H1 (cell line): Measurements from ENCODE around the gene PRUNE1. TPM values are rescaled to one million over a fixed set of nuclear protein-coding genes. Genes with fewer than 3 reads are reported as not detected.

Source experiments
- CTCF ChIA-PET: fragments of 300-600 bp; sonication (Branson Sonifier 250); formaldehyde crosslinking; loops from one replicate; lab custom pipeline; 2021; ENCODE audit not compliant: partially characterized antibody; lab: Charles Lee
- POLR2A ChIA-PET: fragments of 300-600 bp; sonication (Branson Sonifier 250); formaldehyde crosslinking; loops from one replicate; lab custom pipeline; 2021; ENCODE audit warnings: inconsistent platforms; ENCODE audit not compliant: partially characterized antibody; lab: Charles Lee
- DNase-seq, 2 experiments: peaks; one replicate each; pipeline versions ENCODE4 v3.0.0 to v3.0.0-alpha.2; 2010 to 2022; ENCODE audit warnings: low spot score in 2 of 2, low read depth in 1 of 2, mixed read lengths in 1 of 2
- FAIRE-seq: peaks from 2 replicates; lab custom pipeline; 2011; peaks lifted over from hg19 to GRCh38; lab: Jason Lieb, UNC
- H2AFZ ChIP-seq: 2 replicates; pipeline ENCODE4 v1.8.1; 2012; ENCODE audit warnings: low read length, inconsistent platforms
- H2AK5ac ChIP-seq: 2 replicates; pipeline ENCODE4 v1.6.1; 2013; ENCODE audit warnings: low read depth, low read length
- H2BK120ac ChIP-seq: replicated peaks from 2 replicates; pipeline ENCODE3; 2013; ENCODE audit warnings: low read depth, low read length, inconsistent platforms
- H2BK12ac ChIP-seq: 2 replicates; pipeline ENCODE4 v1.6.1; 2013; ENCODE audit warnings: low read depth, low read length
- H2BK15ac ChIP-seq: 2 replicates; pipeline ENCODE4 v1.6.1; 2013; ENCODE audit warnings: low read length
- H2BK20ac ChIP-seq: 2 replicates; pipeline ENCODE4 v1.6.1; 2013; ENCODE audit warnings: low read length
- H2BK5ac ChIP-seq: 2 replicates; pipeline ENCODE4 v1.6.1; 2013; ENCODE audit warnings: low read depth, low read length
- H3K14ac ChIP-seq: 2 replicates; pipeline ENCODE4 v1.6.1; 2013; ENCODE audit warnings: inconsistent platforms; ENCODE audit not compliant: insufficient read length
- H3K18ac ChIP-seq: 2 replicates; pipeline ENCODE4 v1.6.1; 2013; ENCODE audit warnings: low read length; ENCODE audit errors: extremely low read depth
- H3K23ac ChIP-seq: 2 replicates; pipeline ENCODE4 v1.6.1; 2013; ENCODE audit warnings: inconsistent platforms; ENCODE audit not compliant: insufficient read length
- H3K23me2 ChIP-seq: 2 replicates; pipeline ENCODE4 v1.6.1; 2013; ENCODE audit warnings: low read depth, low read length
- H3K27ac ChIP-seq: 2 replicates; pipeline ENCODE4 v1.6.1; 2011; ENCODE audit warnings: low read depth, low read length, inconsistent platforms
- H3K27me3 ChIP-seq, 4 experiments: replicated peaks in 1 of 4; 1 replicate in 1 of 4; 2 replicates in 3 of 4; pipeline versions ENCODE4 v1.6.1 to v1.8.1; 2011 to 2013; ENCODE audit warnings: low read length in 3 of 4, mild to moderate bottlenecking in 3 of 4, inconsistent platforms in 2 of 4, mixed read lengths in 2 of 4, moderate library complexity in 1 of 4; ENCODE audit not compliant: control insufficient read depth in 3 of 4, insufficient read depth in 3 of 4; ENCODE audit errors: extremely low read depth in 1 of 4
- H3K36me3 ChIP-seq, 4 experiments: 2 replicates each; pipeline versions ENCODE4 v1.6.1 to v1.8.1; 2011 to 2013; ENCODE audit warnings: mild to moderate bottlenecking in 4 of 4, low read length in 3 of 4, moderate library complexity in 2 of 4, control low read depth in 1 of 4, inconsistent platforms in 1 of 4; ENCODE audit not compliant: insufficient read depth in 4 of 4, control insufficient read depth in 2 of 4
- H3K4ac ChIP-seq: replicated peaks from 2 replicates; pipeline ENCODE3; 2013; ENCODE audit warnings: low read length, low read depth, mixed read lengths, inconsistent platforms; ENCODE audit not compliant: insufficient read length
- H3K4me1 ChIP-seq, 4 experiments: replicated peaks in 1 of 4; 1 replicate in 1 of 4; 2 replicates in 3 of 4; pipeline versions ENCODE4 v1.6.1 to v1.8.1; 2011 to 2013; ENCODE audit warnings: low read length in 3 of 4, inconsistent platforms in 2 of 4, mixed read lengths in 1 of 4; ENCODE audit not compliant: insufficient read depth in 4 of 4, control insufficient read depth in 3 of 4
- H3K4me2 ChIP-seq, 2 experiments: 2 replicates each; pipeline versions ENCODE4 v1.6.1 to v1.8.1; 2011 to 2013; ENCODE audit warnings: low read depth in 2 of 2, low read length in 2 of 2, control low read depth in 1 of 2, inconsistent platforms in 1 of 2, mild to moderate bottlenecking in 1 of 2; ENCODE audit not compliant: insufficient read depth in 1 of 2
- H3K4me3 ChIP-seq, 4 experiments: fragments of 200-600, 300-600 bp in 1 of 4; sonication (generic), shearing (Covaris generic), sonication (Bioruptor Twin) in 1 of 4; 2 replicates each; pipeline versions ENCODE4 v1.5.1 to v1.8.1; 2011 to 2016; ENCODE audit warnings: low read length in 4 of 4, low read depth in 3 of 4, control low read depth in 2 of 4, inconsistent platforms in 2 of 4, mild to moderate bottlenecking in 2 of 4, mixed read lengths in 1 of 4, moderate library complexity in 1 of 4; ENCODE audit not compliant: insufficient read depth in 2 of 4; ENCODE audit errors: extremely low read depth in 1 of 4
- H3K56ac ChIP-seq: replicated peaks from 2 replicates; pipeline ENCODE3; 2013; ENCODE audit warnings: low read depth, mild to moderate bottlenecking, mixed read lengths, low read length, inconsistent platforms; ENCODE audit not compliant: insufficient read length
- H3K79me1 ChIP-seq: 2 replicates; pipeline ENCODE4 v1.6.1; 2013; ENCODE audit warnings: low read depth, low read length, control low read depth
- H3K79me2 ChIP-seq, 2 experiments: 2 replicates each; pipeline versions ENCODE4 v1.6.1 to v1.8.1; 2012 to 2013; ENCODE audit warnings: low read length in 2 of 2, mild to moderate bottlenecking in 2 of 2, inconsistent platforms in 1 of 2; ENCODE audit not compliant: insufficient read depth in 2 of 2, control insufficient read depth in 1 of 2
- H3K9ac ChIP-seq, 4 experiments: replicated peaks in 1 of 4; 1 replicate in 1 of 4; 2 replicates in 3 of 4; pipeline versions ENCODE4 v1.6.1 to v1.8.1; 2011 to 2013; ENCODE audit warnings: low read depth in 3 of 4, low read length in 3 of 4, control low read depth in 2 of 4, mild to moderate bottlenecking in 2 of 4, moderate library complexity in 2 of 4, inconsistent platforms in 1 of 4; ENCODE audit errors: extremely low read depth in 1 of 4
- H3K9me3 ChIP-seq, 2 experiments: 2 replicates each; pipeline versions ENCODE4 v1.6.1 to v1.8.1; 2012 to 2013; ENCODE audit warnings: mild to moderate bottlenecking in 2 of 2, moderate library complexity in 2 of 2, control low read depth in 1 of 2, inconsistent platforms in 1 of 2, low read depth in 1 of 2, low read length in 1 of 2, mixed read lengths in 1 of 2; ENCODE audit not compliant: insufficient read depth in 2 of 2
- H4K20me1 ChIP-seq, 2 experiments: replicated peaks in 1 of 2; 2 replicates each; pipeline versions ENCODE3 to v1.8.1; 2011 to 2013; ENCODE audit warnings: inconsistent platforms in 2 of 2, low read length in 2 of 2, mild to moderate bottlenecking in 1 of 2; ENCODE audit not compliant: insufficient read depth in 2 of 2, control insufficient read depth in 1 of 2
- H4K5ac ChIP-seq: 2 replicates; pipeline ENCODE4 v1.6.1; 2013; ENCODE audit warnings: low read length, low read depth, mixed read lengths, inconsistent platforms; ENCODE audit not compliant: insufficient read length
- H4K8ac ChIP-seq: 2 replicates; pipeline ENCODE4 v1.8.0; 2013; ENCODE audit warnings: mild to moderate bottlenecking, moderate library complexity, low read length, inconsistent platforms; ENCODE audit not compliant: insufficient read depth; ENCODE audit errors: extremely low read depth
- H4K91ac ChIP-seq: replicated peaks from 2 replicates; pipeline ENCODE3; 2013; ENCODE audit warnings: low read length, mixed read lengths, inconsistent platforms; ENCODE audit not compliant: insufficient read length
- BACH1 ChIP-seq: IDR thresholded peaks from 2 replicates; pipeline ENCODE4 v1.6.1; 2012; ENCODE audit warnings: low read length, improper control_type of control experiment
- BCL11A ChIP-seq, 2 experiments: IDR thresholded peaks; one replicate each; pipeline ENCODE4 v1.6.1; 2011; ENCODE audit warnings: low read depth in 2 of 2, low read length in 2 of 2, mild to moderate bottlenecking in 2 of 2
- CREB1 ChIP-seq: IDR thresholded peaks from 2 replicates; pipeline ENCODE4 v1.6.1; 2012; ENCODE audit warnings: inconsistent platforms
- EGR1 ChIP-seq: IDR thresholded peaks from 2 replicates; pipeline ENCODE4 v1.6.1; 2011; ENCODE audit warnings: low read depth, low read length, borderline replicate concordance
- EZH2 ChIP-seq: fragments of 200-600 bp; sonication (generic); IDR thresholded peaks from 2 replicates; pipeline ENCODE4 v1.7.1; 2012; ENCODE audit warnings: low read depth, mild to moderate bottlenecking, moderate library complexity, low read length, inconsistent platforms; ENCODE audit not compliant: severe bottlenecking
- FOSL1 ChIP-seq: IDR thresholded peaks from 2 replicates; pipeline ENCODE4 v1.6.1; 2011; ENCODE audit warnings: mild to moderate bottlenecking, low read depth, low read length, moderate library complexity; ENCODE audit not compliant: insufficient read depth
- JUN ChIP-seq: IDR thresholded peaks from 2 replicates; pipeline ENCODE4 v1.6.1; 2011; ENCODE audit warnings: low read depth, mild to moderate bottlenecking, improper control_type of control experiment, low read length
- MAFK ChIP-seq: IDR thresholded peaks from 2 replicates; pipeline ENCODE4 v1.6.1; 2012; ENCODE audit warnings: low read depth, mild to moderate bottlenecking, improper control_type of control experiment, low read length
- NANOG ChIP-seq: IDR thresholded peaks from 2 replicates; pipeline ENCODE4 v1.6.1; 2011; ENCODE audit warnings: low read length, low read depth, mild to moderate bottlenecking, inconsistent platforms; ENCODE audit not compliant: insufficient read depth, poor library complexity, severe bottlenecking
- POU5F1 ChIP-seq: IDR thresholded peaks from 2 replicates; pipeline ENCODE4 v1.6.1; 2011; ENCODE audit warnings: low read depth, mild to moderate bottlenecking, low read length, moderate library complexity
- RAD21 ChIP-seq, 2 experiments: IDR thresholded peaks in 1 of 2; conservative IDR thresholded peaks in 1 of 2; 2 replicates each; pipeline ENCODE4 v1.6.1; 2011; ENCODE audit warnings: low read depth in 2 of 2, low read length in 2 of 2, improper control_type of control experiment in 1 of 2, inconsistent platforms in 1 of 2, mild to moderate bottlenecking in 1 of 2, moderate library complexity in 1 of 2
- RBBP5 ChIP-seq: IDR thresholded peaks from 2 replicates; pipeline ENCODE4 v1.7.1; 2012; ENCODE audit warnings: low read depth, mild to moderate bottlenecking, inconsistent platforms, low read length, moderate library complexity, borderline replicate concordance
- TAF1 ChIP-seq: IDR thresholded peaks from 2 replicates; pipeline ENCODE4 v1.6.1; 2011; ENCODE audit warnings: mild to moderate bottlenecking, low read depth, low read length
- WGBS, 2 experiments: shearing (Covaris generic) in 1 of 2; methylation state at CpG; one replicate each; pipeline versions ENCODE4 v1.1.6 to v1.1.7; 2013 to 2015; ENCODE audit warnings: low lambda C conversion rate in 2 of 2, mixed read lengths in 2 of 2, inconsistent platforms in 1 of 2, low coverage in 1 of 2, missing lambda C conversion rate in 1 of 2; ENCODE audit not compliant: insufficient replicate concordance in 2 of 2, insufficient coverage in 1 of 2, insufficient read length in 1 of 2; ENCODE audit errors: extremely low coverage in 1 of 2, missing lambda C conversion rate in 1 of 2; 5-methylcytosine and 5-hydroxymethylcytosine counted together
- polyA plus RNA-seq, 7 experiments: library from polyadenylated mRNA; depleted of rRNA in 3 of 7; stranded (reverse) in 5 of 7; unstranded in 2 of 7; fragments of >200 nt in 5 of 7; fragments of 200-250 nt in 2 of 7; gene quantifications; 1 replicate in 5 of 7; 2 replicates in 1 of 7; 4 replicates in 1 of 7; pipeline versions ENCODE4 v1.2.1 to v1.2.3, GENCODE V29; 2011 to 2013; ENCODE audit warnings: missing spikeins in 2 of 7, mixed read lengths in 2 of 7
- total RNA-seq: library from RNA; stranded (reverse); fragmentation: NEBNext Ultra II Directional; extraction: Animal tissue kit (Norgen Biotek cat#: 25700); gene quantifications from 2 replicates; pipeline ENCODE4 v1.2.1, GENCODE V29; 2021

PRUNE1 gene
- total and polyA plus RNA-seq, 2 of the 8 experiments (the other 6 are each of a cell fraction or from before 2014, with no cell fraction given) = 32.8 to 54.2 TPM

GRCh38 chr1:151024540-151025146 is 16.4 kb downstream of the PRUNE1 start:
- Histone ChIP-seq H3K23ac (no peak overlapping the region), H2BK20ac (no peak overlapping the region), H3K4me2 (no peak overlapping the region), H2BK12ac (no peak overlapping the region), H3K4me1 (no peaks in the 10 kb centered on the region), H2BK5ac (no peak overlapping the region), H3K4me3 (no peak overlapping the region), H3K23me2 (no peaks in the 10 kb centered on the region), H3K27me3 (no peaks in the 10 kb centered on the region), H3K79me2 (no peaks in the 10 kb centered on the region), H4K8ac (peak overlapping the region; percentile 54; the same call in 1 of the 2 replicates), H3K14ac (no peak overlapping the region), H2BK120ac (no peak overlapping the region), H4K20me1 (no peaks in the 10 kb centered on the region), H3K56ac (no peak overlapping the region), H2AK5ac (no peak overlapping the region), H2BK15ac (no peak overlapping the region), H3K36me3 (peaks cover 2 to 20% (median 11%) of the 10 kb centered on the region in 4 experiments; a peak in 7 of 8 replicates), H2AFZ (no peak overlapping the region), H4K91ac (no peak overlapping the region), H3K27ac (no peak overlapping the region), H3K4ac (no peak overlapping the region), H3K9me3 (no peaks in the 10 kb centered on the region), H4K5ac (no peak overlapping the region), H3K79me1 (no peaks in the 10 kb centered on the region), H3K9ac (no peak overlapping the region), H3K18ac (no peak overlapping the region)
- FAIRE-seq (peak; percentile 60), DNase-seq (peak; percentile 73 to 94)
- CTCF ChIA-PET = interaction anchor here (0.5 to 3.1 kb wide), 35 partner anchors 10 to 370 kb away, joined by 3 to 33 read pairs (median 4); partner anchors contain the start of genes BNIPL, C1orf56, CDC42SE1 and GABPB2
- WGBS, 2 experiments = 52% methylated on average over 6 of the region's 6 CpGs; no CpG with 5 or more reads in 1 of the 2 experiments
- POLR2A ChIA-PET = interaction anchor here (0.6 to 1.9 kb wide), 8 partner anchors 18 to 101 kb away, joined by 3 to 14 read pairs (median 4); partner anchors contain the start of genes C1orf56 and MINDY1
- TF ChIP-seq BCL11A (IDR thresholded peaks at IDR 0.05; ENCODE audit: low read depth in 2 of 2, low read length in 2 of 2) = no peak
- TF ChIP-seq EZH2 = no peak
- TF ChIP-seq JUN = no peak
- no peak for TF ChIP-seq POU5F1
- no peak for TF ChIP-seq MAFK
- 0 out of 2 replicates have a peak, but pooled peaks have one; percentile 18 for TF ChIP-seq TAF1
- no peak for TF ChIP-seq FOSL1
- TF ChIP-seq EGR1 = no peak
- TF ChIP-seq RAD21 (IDR thresholded peaks at IDR 0.05 in 1 of 2, conservative IDR thresholded peaks at IDR 0.05 in 1 of 2; ENCODE audit: low read depth in 2 of 2, low read length in 2 of 2) = peak; percentile 87 to 93
- TF ChIP-seq CREB1 = peak; percentile 47; the same call in 1 of the 2 replicates
- no peak for TF ChIP-seq RBBP5
- TF ChIP-seq NANOG = no peak
- no peak for TF ChIP-seq BACH1
